Stimulated activated naive CD8-positive, alpha-beta T cell treated with anti-CD3 and anti-CD28 coated beads, Interleukin-15, Interleukin-2, amounts not matched to agents 100 ng/mL and 50 ng/mL, for 24 hours (primary cell): ENCODE data around the gene COL15A1.

Experiments used
- H3K27ac Mint-ChIP-seq: one replicate; pipeline ENCODE4 v1.8.0; 2021; ENCODE audit warnings: mild to moderate bottlenecking, mixed read lengths
- H3K27me3 Mint-ChIP-seq: one replicate; pipeline ENCODE4 v1.8.0; 2021; ENCODE audit warnings: mixed read lengths
- H3K36me3 Mint-ChIP-seq: one replicate; pipeline ENCODE4 v1.8.0; 2021; ENCODE audit warnings: low read depth, mixed read lengths
- H3K4me1 Mint-ChIP-seq: one replicate; pipeline ENCODE4 v1.8.0; 2021; ENCODE audit warnings: low read depth, mixed read lengths
- H3K4me3 Mint-ChIP-seq: one replicate; pipeline ENCODE4 v1.8.0; 2021; ENCODE audit warnings: mild to moderate bottlenecking, mixed read lengths
- H3K9me3 Mint-ChIP-seq: one replicate; pipeline ENCODE4 v1.8.0; 2021; ENCODE audit warnings: mixed read lengths

COL15A1 gene

GRCh38 chr9:98925956-98926355 is 17.8 kb upstream of the COL15A1 start:
- no peak overlapping the region for H3K27ac Mint-ChIP-seq
- no peaks in the 10 kb centered on the region for H3K4me1 Mint-ChIP-seq
- no peaks in the 10 kb centered on the region for H3K9me3 Mint-ChIP-seq
- H3K36me3 Mint-ChIP-seq = no peaks in the 10 kb centered on the region
- H3K4me3 Mint-ChIP-seq = no peak overlapping the region
- no peaks in the 10 kb centered on the region for H3K27me3 Mint-ChIP-seq

DNA sequence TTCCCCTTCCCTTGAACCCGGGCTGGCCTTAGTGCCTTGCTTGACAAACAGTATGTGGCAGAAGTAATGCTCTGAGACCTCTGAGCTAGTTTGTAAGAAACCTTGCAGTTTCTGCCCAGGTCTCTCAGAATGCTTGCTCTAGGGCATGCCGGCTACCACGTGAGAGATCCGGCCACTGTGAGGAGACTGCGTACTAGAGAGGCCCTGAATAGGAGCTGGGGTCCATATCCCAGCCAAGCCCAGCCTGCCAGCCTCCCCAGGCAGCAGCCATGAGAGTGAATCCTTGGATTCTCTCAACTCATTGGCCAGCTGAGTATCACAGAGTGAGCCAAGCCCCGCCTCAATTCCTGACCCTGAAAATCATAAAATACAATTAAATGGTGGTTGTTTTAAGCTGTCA is 16.0 kb upstream of the COL15A1 start:
- Mint-ChIP-seq H3K4me3 (no peak overlapping the region), H3K4me1 (no peaks in the 10 kb centered on the region), H3K27me3 (no peaks in the 10 kb centered on the region), H3K36me3 (no peaks in the 10 kb centered on the region), H3K9me3 (no peaks in the 10 kb centered on the region), H3K27ac (no peak overlapping the region)

- Mint-ChIP-seq H3K27me3 (no peaks in the 10 kb centered on the region), H3K9me3 (no peaks in the 10 kb centered on the region), H3K4me1 (no peaks in the 10 kb centered on the region), H3K4me3 (no peak overlapping the region), H3K36me3 (no peaks in the 10 kb centered on the region), H3K27ac (no peak overlapping the region)
Observed at GRCh38 chr9:98929071-98929470, 14.6 kb upstream of the COL15A1 start.

DNA sequence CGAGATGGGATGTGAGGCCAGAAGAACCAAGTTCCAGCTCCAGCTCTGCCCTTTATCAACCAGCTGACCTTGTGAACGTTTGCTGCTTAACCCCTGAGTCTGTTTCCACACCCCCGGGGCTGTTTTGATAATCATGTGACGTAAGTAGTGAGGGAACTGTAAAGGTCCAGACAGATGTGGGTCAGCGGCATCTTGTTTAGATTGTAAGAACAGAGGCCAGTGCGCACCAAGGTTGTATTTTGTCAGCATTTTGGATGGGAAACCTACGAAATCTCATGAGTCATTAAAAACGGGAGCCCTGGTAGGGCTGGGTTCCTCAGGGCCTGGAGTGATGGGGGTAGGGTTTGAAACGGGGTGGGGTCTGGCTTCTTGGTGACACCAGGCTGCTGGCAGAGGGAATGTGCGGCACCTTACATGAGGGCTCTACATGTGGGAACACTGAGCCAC is 13.8 kb upstream of the COL15A1 start:
- Mint-ChIP-seq H3K9me3 (no peaks in the 10 kb centered on the region), H3K27ac (no peak overlapping the region), H3K4me3 (no peak overlapping the region), H3K27me3 (peaks cover 3% of the 10 kb centered on the region), H3K36me3 (no peaks in the 10 kb centered on the region), H3K4me1 (no peaks in the 10 kb centered on the region)

DNA sequence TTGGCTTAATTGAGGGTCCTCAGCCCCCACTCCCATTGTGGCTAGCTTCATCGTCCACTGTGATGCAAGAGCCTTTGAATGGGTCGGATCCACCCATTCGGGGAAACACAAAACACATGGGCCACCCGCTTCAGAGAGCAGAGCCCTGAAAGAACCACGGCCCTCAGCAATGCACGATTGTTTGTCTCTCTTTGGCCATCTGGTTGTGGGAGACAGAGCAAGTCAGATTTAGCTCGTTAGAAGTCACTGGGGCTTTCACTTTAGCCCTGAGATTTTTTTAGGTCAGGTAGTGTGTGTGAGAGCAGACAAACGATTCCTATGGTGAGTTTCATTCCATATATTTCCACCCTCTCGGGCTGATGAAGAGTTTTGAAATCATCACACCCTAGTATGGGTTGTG is 12.9 kb upstream of the COL15A1 start:
- H3K9me3 Mint-ChIP-seq = no peaks in the 10 kb centered on the region
- no peak overlapping the region for H3K27ac Mint-ChIP-seq
- H3K4me1 Mint-ChIP-seq = no peaks in the 10 kb centered on the region
- no peaks in the 10 kb centered on the region for H3K36me3 Mint-ChIP-seq
- no peak overlapping the region for H3K4me3 Mint-ChIP-seq
- H3K27me3 Mint-ChIP-seq = peaks cover 12% of the 10 kb centered on the region

DNA sequence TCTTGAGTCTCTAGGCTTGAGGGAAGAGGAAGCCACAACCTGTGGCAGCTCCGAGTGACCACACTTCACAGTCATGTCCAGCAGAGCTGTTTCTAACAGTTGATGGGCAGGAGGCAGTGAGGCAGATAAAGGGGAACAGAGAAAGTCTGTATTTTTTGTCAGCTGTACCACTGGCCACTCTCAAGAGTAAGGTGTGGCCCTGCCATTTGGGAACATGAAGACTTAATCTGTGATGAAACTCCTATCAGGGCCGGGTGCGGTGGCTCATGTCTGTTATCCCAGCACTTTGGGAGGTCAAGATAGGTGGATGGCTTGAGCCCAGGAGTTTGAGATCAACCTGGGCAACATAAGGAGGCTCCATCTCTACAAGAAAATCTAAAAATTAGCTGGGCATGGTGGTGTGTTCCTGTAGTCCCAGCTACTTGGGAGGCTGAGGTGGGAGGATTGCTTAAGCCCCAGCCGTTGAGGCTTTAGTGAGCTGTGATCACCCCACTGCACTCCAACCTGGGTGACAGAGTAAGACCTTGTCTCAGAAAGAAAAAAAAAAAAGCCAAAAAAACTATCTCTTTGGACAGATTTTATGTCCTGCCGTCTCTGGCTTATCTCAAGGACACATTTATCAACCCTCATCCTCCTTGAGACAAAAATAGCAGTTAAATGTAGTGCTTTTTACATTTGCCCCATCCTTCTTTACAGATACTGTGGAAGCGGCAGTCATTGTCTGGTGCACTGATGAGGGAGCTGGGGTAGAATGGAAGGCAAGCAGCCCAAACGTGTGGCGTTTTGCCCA is 11.9 kb upstream of the COL15A1 start:
- Mint-ChIP-seq H3K4me3 (no peak overlapping the region), H3K9me3 (no peaks in the 10 kb centered on the region), H3K27me3 (peaks cover 14% of the 10 kb centered on the region), H3K4me1 (no peaks in the 10 kb centered on the region), H3K27ac (no peak overlapping the region), H3K36me3 (no peaks in the 10 kb centered on the region)

- Mint-ChIP-seq H3K9me3 (no peaks in the 10 kb centered on the region), H3K27me3 (peaks cover 14% of the 10 kb centered on the region), H3K36me3 (no peaks in the 10 kb centered on the region), H3K27ac (no peak overlapping the region), H3K4me3 (no peak overlapping the region), H3K4me1 (no peaks in the 10 kb centered on the region)
Observed at GRCh38 chr9:98933185-98933584, 10.5 kb upstream of the COL15A1 start.

- Mint-ChIP-seq H3K27ac (no peak overlapping the region), H3K4me1 (no peaks in the 10 kb centered on the region), H3K9me3 (no peaks in the 10 kb centered on the region), H3K4me3 (no peak overlapping the region), H3K36me3 (no peaks in the 10 kb centered on the region), H3K27me3 (peaks cover 19% of the 10 kb centered on the region)
Observed at GRCh38 chr9:98933890-98934289, 9.8 kb upstream of the COL15A1 start.

DNA sequence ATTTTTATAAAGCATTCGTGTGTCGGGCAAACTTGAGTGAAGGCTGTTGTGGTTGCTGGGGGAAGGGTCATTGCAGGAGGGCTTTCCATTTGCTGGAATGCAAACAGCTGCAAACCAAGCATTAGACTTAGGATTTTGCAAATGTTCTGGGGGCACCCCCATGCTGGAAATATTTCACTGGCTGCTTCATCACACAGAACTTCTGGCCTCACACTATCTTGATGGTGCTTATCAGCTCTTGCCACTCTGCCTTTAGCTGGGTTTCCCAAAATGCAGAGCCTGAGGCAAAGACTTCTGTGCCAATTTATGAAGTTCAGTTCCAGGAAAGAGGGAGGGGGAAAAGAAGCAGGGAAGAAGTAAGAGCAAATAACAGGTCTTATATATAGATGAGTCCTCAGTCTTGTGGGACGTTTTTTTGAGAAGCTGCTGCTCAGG is 8.6 kb upstream of the COL15A1 start:
- Mint-ChIP-seq H3K4me3 (no peak overlapping the region), H3K27me3 (peaks cover 25% of the 10 kb centered on the region), H3K9me3 (no peaks in the 10 kb centered on the region), H3K36me3 (no peaks in the 10 kb centered on the region), H3K27ac (no peak overlapping the region), H3K4me1 (no peaks in the 10 kb centered on the region)

GRCh38 chr9:98940276-98940675 is 3.4 kb upstream of the COL15A1 start:
- Mint-ChIP-seq H3K4me3 (no peak overlapping the region), H3K27ac (no peak overlapping the region), H3K36me3 (no peaks in the 10 kb centered on the region), H3K9me3 (no peaks in the 10 kb centered on the region), H3K4me1 (peaks cover 3% of the 10 kb centered on the region), H3K27me3 (peaks cover 66% of the 10 kb centered on the region)

DNA sequence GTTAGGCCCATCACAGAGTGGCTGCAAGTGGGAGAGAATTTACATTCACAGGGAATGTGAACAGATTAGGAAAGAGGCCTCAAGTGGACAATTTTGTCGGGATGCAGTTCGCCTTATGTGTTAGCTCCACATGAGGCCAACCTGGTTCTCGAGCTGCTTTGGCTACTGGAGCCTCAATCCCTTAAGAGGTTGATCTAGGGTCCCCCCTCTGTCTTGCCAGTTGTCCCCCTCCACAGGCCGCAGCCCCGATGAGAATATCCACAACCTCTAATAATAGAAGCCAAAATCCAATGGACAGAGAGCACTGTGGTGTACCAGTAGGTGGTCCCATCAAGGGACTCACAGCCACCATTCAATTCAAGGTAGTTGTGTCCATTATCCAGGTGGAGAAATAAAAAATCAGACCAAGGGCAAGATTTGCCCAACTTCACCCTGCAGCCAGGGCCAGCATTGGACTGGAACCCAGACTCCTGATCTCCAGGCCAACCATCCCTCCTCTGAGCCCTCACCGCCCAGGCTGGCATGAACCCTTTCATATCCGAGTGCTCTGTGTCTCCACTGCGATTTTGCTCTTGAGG is 1.7 kb upstream of the COL15A1 start:
- Mint-ChIP-seq H3K27ac (no peak overlapping the region), H3K36me3 (no peaks in the 10 kb centered on the region), H3K4me3 (no peak overlapping the region)

DNA sequence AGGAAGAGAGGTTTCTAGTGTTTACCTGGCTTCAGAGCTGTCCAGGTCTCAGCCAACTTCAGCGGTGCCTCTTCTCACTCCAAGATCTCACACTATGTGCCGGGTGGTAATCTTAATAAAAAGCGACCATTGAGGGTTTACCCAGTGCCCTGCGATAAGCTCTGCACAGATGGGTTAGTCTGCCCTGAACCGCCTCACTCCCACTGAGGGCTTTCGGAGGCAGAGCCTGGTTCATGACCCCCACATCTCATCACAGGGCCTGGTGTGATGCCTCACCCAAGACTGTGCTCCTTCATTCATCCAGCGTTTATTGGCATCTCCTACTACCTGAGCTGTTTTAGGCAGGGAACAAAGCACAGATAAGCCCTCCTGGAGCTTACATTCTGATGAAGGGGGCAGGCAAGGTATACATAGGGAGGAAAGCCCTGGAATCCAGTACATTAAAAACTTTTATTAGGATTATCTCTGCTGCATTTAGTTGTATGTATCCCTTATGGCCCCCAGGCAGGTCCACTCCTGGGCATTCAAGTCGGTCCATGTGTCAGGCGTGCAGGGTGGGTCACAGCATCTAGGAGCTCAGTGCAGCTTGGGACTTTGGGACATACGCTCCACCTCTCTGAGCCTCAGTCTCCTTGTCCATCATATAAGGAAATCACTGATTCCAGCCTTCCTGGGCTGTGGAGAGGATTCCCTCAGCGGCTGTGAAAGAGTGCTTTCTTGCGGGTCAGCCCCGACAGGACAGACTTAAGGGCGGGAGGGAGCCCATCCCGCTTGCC is 613 bp upstream of the COL15A1 start:
- H3K4me3 Mint-ChIP-seq = no peak overlapping the region
- H3K27ac Mint-ChIP-seq = no peak overlapping the region
- H3K4me1 Mint-ChIP-seq = peaks cover 3% of the 10 kb centered on the region
- H3K27me3 Mint-ChIP-seq = peaks cover 76% of the 10 kb centered on the region
- no peaks in the 10 kb centered on the region for H3K9me3 Mint-ChIP-seq
- H3K36me3 Mint-ChIP-seq = no peaks in the 10 kb centered on the region

More for the DNA sequence above, 1.7 kb upstream of the COL15A1 start:
- H3K4me1 Mint-ChIP-seq = peaks cover 3% of the 10 kb centered on the region
- H3K9me3 Mint-ChIP-seq = no peaks in the 10 kb centered on the region
- peaks cover 74% of the 10 kb centered on the region for H3K27me3 Mint-ChIP-seq

DNA sequence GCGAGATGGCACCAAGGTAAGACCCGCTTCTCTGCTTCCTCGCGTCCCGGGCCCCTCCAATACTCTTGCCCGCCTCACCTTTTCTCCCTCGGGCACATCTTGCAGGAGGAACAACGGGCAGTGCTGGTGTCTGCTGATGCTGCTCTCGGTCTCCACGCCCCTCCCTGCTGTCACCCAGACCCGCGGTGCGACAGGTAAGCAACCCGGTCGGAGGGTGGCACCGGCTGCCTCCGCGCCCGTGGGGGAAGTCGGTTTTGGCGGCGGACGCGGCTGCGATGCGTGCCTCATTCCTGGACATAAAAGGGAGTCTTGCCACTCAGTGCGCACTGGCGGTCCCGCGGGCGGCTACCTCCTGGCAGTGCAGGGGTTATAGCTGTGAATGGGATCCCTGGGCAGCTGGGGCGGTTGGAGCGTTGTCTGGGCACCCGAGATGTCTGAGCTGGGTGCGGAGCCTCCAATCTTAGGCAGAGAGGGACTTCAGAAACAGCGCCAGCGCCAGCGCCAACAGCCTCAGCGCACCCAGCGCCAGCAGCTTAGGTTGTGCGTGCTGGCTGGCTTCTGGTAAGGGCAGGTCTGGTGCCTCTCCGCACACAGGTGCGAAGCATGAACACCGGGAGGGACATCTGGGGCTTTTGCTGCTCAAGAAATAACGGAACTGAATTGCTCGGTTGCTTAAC is 488 bp downstream of the COL15A1 start:
- Mint-ChIP-seq H3K4me1 (peaks cover 3% of the 10 kb centered on the region), H3K36me3 (no peaks in the 10 kb centered on the region), H3K4me3 (peak overlapping the region; percentile 63), H3K9me3 (no peaks in the 10 kb centered on the region), H3K27me3 (peaks cover 68% of the 10 kb centered on the region), H3K27ac (no peak overlapping the region)

DNA sequence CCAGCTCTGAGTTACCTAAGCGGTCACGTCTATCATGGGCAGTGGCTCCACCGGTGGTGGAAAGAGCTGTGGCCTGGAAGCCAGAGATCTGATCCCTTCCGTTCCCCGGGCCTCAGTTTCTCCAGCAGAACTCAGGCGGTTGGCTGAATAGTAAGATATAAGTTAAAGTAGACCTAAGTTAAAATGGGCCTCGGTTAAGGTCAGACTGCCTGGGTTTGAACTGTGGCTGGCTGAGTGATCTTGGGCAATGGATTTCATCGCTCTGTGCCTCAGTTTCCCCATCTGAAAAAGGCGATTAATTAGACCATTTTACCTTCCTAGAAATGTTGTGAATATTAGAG is 997 bp downstream of the COL15A1 start:
- Mint-ChIP-seq H3K4me3 (no peak overlapping the region), H3K36me3 (no peaks in the 10 kb centered on the region), H3K27ac (no peak overlapping the region), H3K9me3 (no peaks in the 10 kb centered on the region), H3K27me3 (peaks cover 67% of the 10 kb centered on the region), H3K4me1 (peaks cover 3% of the 10 kb centered on the region)

GRCh38 chr9:98949565-98949964 is 5.9 kb downstream of the COL15A1 start:
- H3K4me1 Mint-ChIP-seq = no peaks in the 10 kb centered on the region
- no peak overlapping the region for H3K4me3 Mint-ChIP-seq
- no peaks in the 10 kb centered on the region for H3K36me3 Mint-ChIP-seq
- H3K27ac Mint-ChIP-seq = no peak overlapping the region
- peaks cover 47% of the 10 kb centered on the region for H3K27me3 Mint-ChIP-seq
- H3K9me3 Mint-ChIP-seq = no peaks in the 10 kb centered on the region
